HCT116 (cell line): ENCODE data around the gene SORCS2.

Experiments used
- CEBPB ChIP-seq: IDR thresholded peaks from 2 replicates; pipeline ENCODE4 v1.6.1; 2012; ENCODE audit warnings: low read depth
- EGR1 ChIP-seq: IDR thresholded peaks from 2 replicates; pipeline ENCODE4 v1.6.1; 2012; ENCODE audit warnings: low read depth
- ELF1 ChIP-seq: IDR thresholded peaks from 2 replicates; pipeline ENCODE4 v1.6.1; 2012; ENCODE audit warnings: low read depth, borderline replicate concordance
- EZH2phosphoT487 ChIP-seq: fragments of 200-600 bp; IDR thresholded peaks from 2 replicates; pipeline ENCODE4 v1.6.1; 2018; ENCODE audit warnings: antibody characterized with exemption, borderline replicate concordance
- POLR2A ChIP-seq: IDR thresholded peaks from 2 replicates; pipeline ENCODE4 v1.7.0; 2011; ENCODE audit warnings: borderline replicate concordance; ENCODE audit not compliant: insufficient read depth, insufficient read length; ENCODE audit errors: extremely low read depth
- POLR2AphosphoS5 ChIP-seq: IDR thresholded peaks from 2 replicates; pipeline ENCODE4 v1.6.1; 2011; ENCODE audit warnings: mild to moderate bottlenecking, low read depth, low read length, moderate library complexity
- SP1 ChIP-seq: IDR thresholded peaks from 2 replicates; pipeline ENCODE4 v1.6.1; 2012; ENCODE audit warnings: low read depth
- YY1 ChIP-seq: IDR thresholded peaks from 2 replicates; pipeline ENCODE4 v1.6.1; 2011; ENCODE audit warnings: low read length, low read depth, moderate library complexity, mild to moderate bottlenecking; ENCODE audit not compliant: insufficient replicate concordance; ENCODE audit errors: extremely low read depth
- ZBTB33 ChIP-seq: IDR thresholded peaks from 2 replicates; pipeline ENCODE4 v1.6.1; 2011; ENCODE audit warnings: mild to moderate bottlenecking, low read length, moderate library complexity; ENCODE audit not compliant: insufficient replicate concordance; ENCODE audit errors: extremely low read depth
- TF ChIP-seq, protein P1 (sequence below), 3 experiments: fragments of 200-600 bp in 1 of 3; sonication (generic) in 1 of 3; IDR thresholded peaks in 2 of 3; conservative IDR thresholded peaks in 1 of 3; 2 replicates each; pipeline ENCODE4 v1.5.1; 2012 to 2017; ENCODE audit warnings: low read depth in 2 of 3, low read length in 2 of 3, antibody characterized with exemption in 1 of 3, borderline replicate concordance in 1 of 3, control low read depth in 1 of 3, mild to moderate bottlenecking in 1 of 3, mixed read lengths in 1 of 3, mixed run types in 1 of 3, moderate library complexity in 1 of 3; ENCODE audit not compliant: insufficient read depth in 1 of 3

DNA sequence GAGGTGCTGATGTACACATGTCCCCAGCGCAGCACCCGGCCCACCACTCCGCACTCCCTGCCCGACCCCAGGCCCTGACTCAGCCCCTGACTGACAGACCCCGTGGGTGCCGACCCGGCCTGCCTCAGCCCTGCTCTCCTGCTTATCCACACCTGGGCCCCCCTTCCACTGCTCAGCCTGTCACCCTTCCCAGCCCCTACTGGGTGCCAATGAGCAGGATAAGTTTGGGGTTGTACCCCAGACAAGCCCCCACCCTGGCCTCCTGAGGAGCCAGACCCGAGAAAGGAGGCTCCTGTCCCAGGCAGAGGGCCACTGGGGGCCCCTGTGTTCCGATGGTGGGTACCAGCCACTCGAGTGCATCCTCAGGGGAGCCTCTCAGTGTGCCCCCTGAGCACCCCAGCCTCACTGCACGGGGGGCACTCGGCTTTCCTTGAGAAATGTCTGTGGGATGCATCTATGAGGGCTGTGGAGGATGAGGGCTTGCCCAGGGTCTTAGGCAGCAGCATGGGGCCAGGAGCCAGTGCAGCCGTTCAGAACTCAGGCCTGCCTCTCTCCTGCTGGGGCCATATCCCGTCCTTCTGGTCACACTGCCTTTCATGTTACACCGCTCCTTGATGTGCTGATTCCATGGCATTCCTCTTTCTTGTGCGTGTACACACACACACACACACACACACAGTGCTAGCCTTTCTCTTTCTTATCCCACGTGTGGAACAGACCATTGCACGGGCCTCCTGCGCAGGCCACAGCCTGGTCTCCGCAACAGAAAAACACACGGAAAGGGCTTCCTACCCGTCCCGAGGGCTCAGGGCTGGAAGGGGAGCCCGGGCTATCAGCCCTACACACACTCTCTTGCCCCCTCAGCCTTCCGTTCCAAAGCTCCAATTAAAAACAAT, 462.5 kb downstream of the SORCS2 start:
- TF ChIP-seq SP1 (no peak), YY1 (no peak), POLR2A (no peak), POLR2AphosphoS5 (no peak), CEBPB (no peak), ELF1 (no peak), ZBTB33 (no peak), EGR1 (no peak), EZH2phosphoT487 (no peak)
- TF ChIP-seq, protein P1, sequence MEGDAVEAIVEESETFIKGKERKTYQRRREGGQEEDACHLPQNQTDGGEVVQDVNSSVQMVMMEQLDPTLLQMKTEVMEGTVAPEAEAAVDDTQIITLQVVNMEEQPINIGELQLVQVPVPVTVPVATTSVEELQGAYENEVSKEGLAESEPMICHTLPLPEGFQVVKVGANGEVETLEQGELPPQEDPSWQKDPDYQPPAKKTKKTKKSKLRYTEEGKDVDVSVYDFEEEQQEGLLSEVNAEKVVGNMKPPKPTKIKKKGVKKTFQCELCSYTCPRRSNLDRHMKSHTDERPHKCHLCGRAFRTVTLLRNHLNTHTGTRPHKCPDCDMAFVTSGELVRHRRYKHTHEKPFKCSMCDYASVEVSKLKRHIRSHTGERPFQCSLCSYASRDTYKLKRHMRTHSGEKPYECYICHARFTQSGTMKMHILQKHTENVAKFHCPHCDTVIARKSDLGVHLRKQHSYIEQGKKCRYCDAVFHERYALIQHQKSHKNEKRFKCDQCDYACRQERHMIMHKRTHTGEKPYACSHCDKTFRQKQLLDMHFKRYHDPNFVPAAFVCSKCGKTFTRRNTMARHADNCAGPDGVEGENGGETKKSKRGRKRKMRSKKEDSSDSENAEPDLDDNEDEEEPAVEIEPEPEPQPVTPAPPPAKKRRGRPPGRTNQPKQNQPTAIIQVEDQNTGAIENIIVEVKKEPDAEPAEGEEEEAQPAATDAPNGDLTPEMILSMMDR (IDR thresholded peaks at IDR 0.05 in 2 of 3, conservative IDR thresholded peaks at IDR 0.05 in 1 of 3; ENCODE audit: borderline replicate concordance in 1 of 3, insufficient read depth in 1 of 3, low read depth in 2 of 3, low read length in 2 of 3) = no peak
